Brain microvascular endothelial cell (primary cell): ENCODE measurements around the gene MAP3K1.

Experiments
- DNase-seq: peaks from one replicate; pipeline ENCODE4 v3.0.0-alpha.2; 2020
- H3K27ac ChIP-seq: fragments of 250-450 bp; sonication (Bioruptor Pico); 2 replicates; pipeline ENCODE4 v1.5.1; 2020; ENCODE audit warnings: mild to moderate bottlenecking, moderate library complexity
- H3K27me3 ChIP-seq: fragments of 250-450 bp; sonication (Bioruptor Pico); replicated peaks from 2 replicates; pipeline ENCODE4 v1.5.1; 2020; ENCODE audit warnings: mild to moderate bottlenecking
- H3K36me3 ChIP-seq: fragments of 250-450 bp; sonication (Bioruptor Pico); replicated peaks from 2 replicates; pipeline ENCODE4 v1.5.1; 2020; ENCODE audit warnings: mild to moderate bottlenecking
- H3K4me3 ChIP-seq: 2 replicates; pipeline ENCODE4 v1.5.1; 2011; ENCODE audit warnings: low read depth, mild to moderate bottlenecking, control low read depth, low read length, moderate library complexity
- CTCF ChIP-seq: IDR thresholded peaks from 2 replicates; pipeline ENCODE4 v1.5.1; 2011; ENCODE audit warnings: low read depth, mild to moderate bottlenecking, moderate library complexity, low read length, control low read depth, inconsistent platforms; ENCODE audit errors: missing control alignments
- in situ Hi-C: cut with HindIII; loops from 2 replicates; pipeline ENCODE4 v1.10.0; 2017; ENCODE audit warnings: low sequenced_read_pairs, low pct_ligation_motif_present

MAP3K1 gene

GRCh38 chr5:56812110-56812509 lies 3.2 kb upstream of the MAP3K1 start:
- Histone ChIP-seq H3K27ac (no peak overlapping the region), H3K36me3 (no peaks in the 10 kb centered on the region), H3K4me3 (no peak overlapping the region), H3K27me3 (no peaks in the 10 kb centered on the region)
- TF ChIP-seq CTCF: no peak
- no peak for DNase-seq
- in situ Hi-C loops: no loop called here

- no peak overlapping the region for H3K4me3 ChIP-seq
- no peak for DNase-seq
- H3K36me3 ChIP-seq: no peaks in the 10 kb centered on the region
- H3K27ac ChIP-seq: no peak overlapping the region
- TF ChIP-seq CTCF: no peak
- in situ Hi-C loops: no loop called here
- no peaks in the 10 kb centered on the region for H3K27me3 ChIP-seq
Measured at GRCh38 chr5:56813302-56813701, 2.0 kb upstream of the MAP3K1 start.

- Histone ChIP-seq H3K27me3 (no peaks in the 10 kb centered on the region), H3K4me3 (peak overlapping the region; percentile 72), H3K27ac (peak overlapping the region; percentile 38), H3K36me3 (no peaks in the 10 kb centered on the region)
- no peak for TF ChIP-seq CTCF
- no peak for DNase-seq
- in situ Hi-C loops: no loop called here
Measured at GRCh38 chr5:56814361-56814962, 887 bp upstream of the MAP3K1 start.

- Histone ChIP-seq H3K36me3 (no peaks in the 10 kb centered on the region), H3K27me3 (no peaks in the 10 kb centered on the region), H3K4me3 (peak overlapping the region; percentile 72), H3K27ac (peak overlapping the region; percentile 76)
- no peak for DNase-seq
- no peak for TF ChIP-seq CTCF
- in situ Hi-C loops: no loop called here
Measured at GRCh38 chr5:56815658-56816545, 553 bp downstream of the MAP3K1 start.

- DNase-seq: peak; percentile 47
- Histone ChIP-seq H3K27me3 (no peaks in the 10 kb centered on the region), H3K36me3 (no peaks in the 10 kb centered on the region), H3K4me3 (peak overlapping the region; percentile 72), H3K27ac (peak overlapping the region; percentile 76)
- in situ Hi-C loops: no loop called here
- TF ChIP-seq CTCF: no peak
Measured at GRCh38 chr5:56816546-56817081, 1.3 kb downstream of the MAP3K1 start.
